HL-60/S4 treated with retinoic acid at 250 ng/mL for 4 days and 3 days (cell line): ENCODE measurements around the gene H2AZ2.

Experiments used
- in situ Hi-C: fragments of 300-500 bp; cut with MboI; formaldehyde crosslinking; loops from 2 replicates; pipeline ENCODE4 v1.7.0; 2022; ENCODE audit warnings: low sequenced_read_pairs

The H2AZ2 gene

GRCh38 chr7:44847920-44848634 lies at the start of gene H2AZ2:
Gene H2AZ2, minus strand, starts transcription at chr7:44848087. Its CDS starts 116 bp downstream, at chr7:44847971.
- in situ Hi-C loops: no loop called here

- in situ Hi-C loops: no loop called here
Observed at GRCh38 chr7:44897309-44897708, 49.4 kb upstream of the H2AZ2 start.

DNA sequence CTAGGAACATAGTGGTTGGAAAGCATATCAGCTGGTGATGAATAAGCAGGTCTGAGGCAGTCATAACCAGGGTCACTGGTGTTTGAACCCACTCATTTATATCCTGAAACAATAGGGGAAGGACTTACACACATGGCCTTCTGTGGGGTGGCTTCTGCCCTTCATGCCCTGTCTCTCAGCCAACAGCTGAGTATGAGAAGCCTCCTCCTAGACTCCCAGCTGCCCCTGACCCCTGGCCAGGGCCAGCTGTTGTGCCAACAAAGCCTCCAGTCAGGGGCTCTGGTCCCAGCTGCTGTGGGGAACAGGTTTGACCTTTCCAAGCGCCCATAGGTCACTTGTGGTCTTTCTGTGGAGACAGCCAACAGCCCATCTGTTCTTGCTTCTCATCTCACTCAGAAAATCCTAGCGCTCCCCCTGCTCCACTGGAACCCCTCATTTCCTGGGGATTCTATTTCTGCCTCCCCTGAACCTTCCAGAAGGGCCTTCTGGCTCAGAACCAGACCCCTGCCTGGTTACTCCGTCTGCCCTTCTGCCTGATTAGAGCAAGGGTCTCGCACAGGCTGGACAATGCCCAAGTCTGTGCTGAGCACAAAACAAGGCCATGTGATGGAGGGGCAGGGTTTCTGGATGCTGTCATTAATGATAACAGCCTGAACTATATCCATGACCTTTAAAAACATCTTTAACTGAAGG lies 47.1 kb upstream of the H2AZ2 start:
- in situ Hi-C loops: no loop called here

- in situ Hi-C loops: no loop called here
Observed at GRCh38 chr7:44893710-44894234, 45.9 kb upstream of the H2AZ2 start.

DNA sequence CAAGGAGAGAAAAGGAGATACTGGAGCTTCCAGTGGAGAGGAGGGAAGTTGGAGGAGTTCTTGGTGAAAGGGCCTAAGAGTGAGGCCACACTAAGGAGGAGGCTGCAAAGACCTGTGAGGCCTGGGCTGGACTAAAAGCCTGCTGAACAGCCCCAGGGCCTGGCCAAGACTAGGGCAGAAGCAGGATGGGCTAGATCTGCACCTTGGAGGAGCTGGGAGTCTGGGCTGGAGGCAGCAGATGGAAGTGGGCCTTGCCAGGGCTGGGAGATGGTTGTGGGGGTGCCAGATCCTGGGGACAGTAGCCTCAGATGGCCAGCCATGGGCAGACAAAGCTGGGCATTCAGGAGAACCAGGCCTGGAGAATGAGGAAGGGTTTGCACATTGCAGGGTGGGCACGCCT lies 43.9 kb upstream of the H2AZ2 start:
- in situ Hi-C loops: no loop called here

DNA sequence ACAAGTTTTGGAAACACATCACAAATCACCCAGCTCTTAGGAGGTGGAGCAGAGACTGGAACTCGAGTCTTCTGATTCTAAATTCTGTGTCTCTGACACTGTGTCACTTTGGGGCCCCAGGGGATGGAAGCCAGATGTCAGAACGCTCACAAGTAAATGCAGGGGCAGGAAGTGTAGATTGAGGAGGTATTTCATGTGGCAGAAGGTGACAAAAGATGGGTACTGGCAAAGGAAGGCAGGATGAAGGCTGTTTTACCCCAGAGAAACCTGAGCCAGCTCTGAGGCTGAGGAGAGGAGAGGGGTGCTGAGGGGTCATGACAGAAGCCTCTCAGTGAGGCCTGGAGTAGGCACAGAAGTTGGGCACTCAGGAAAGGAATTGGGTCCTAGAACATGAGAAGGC lies 43.5 kb upstream of the H2AZ2 start:
- in situ Hi-C loops: no loop called here

DNA sequence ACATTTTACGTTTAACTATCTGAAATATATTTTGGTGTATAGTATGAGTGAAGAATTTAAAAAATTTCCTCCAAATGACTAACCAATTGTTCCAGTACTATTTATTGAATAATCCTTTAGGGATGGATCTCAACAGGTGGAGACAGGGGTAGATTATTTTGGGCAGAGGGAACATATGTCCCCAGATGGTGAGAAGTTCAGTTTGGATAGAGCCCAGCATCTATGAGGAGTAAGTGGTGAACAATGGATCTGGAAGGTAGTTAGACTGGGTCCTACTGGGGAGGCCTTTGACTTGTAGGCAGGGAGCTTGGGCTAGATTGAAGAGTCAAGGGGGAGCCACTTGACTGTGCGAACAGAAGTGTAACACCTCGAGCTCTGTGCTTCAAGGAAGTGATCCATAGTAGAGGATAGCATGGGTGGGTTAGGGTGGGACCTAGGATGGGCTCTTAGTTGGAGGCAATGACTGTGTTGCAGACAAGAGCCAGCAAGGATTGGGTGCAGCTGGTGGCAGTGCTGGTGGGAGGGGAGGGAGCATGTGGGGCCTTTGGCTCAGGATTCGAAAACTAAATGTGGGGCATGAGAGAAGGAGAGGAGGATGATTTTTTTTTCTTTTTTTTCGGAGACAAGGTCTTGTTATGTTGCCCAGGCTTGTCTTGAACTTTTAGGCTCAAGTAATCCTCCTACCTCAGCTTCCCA lies 41.3 kb upstream of the H2AZ2 start:
- in situ Hi-C loops: no loop called here

DNA sequence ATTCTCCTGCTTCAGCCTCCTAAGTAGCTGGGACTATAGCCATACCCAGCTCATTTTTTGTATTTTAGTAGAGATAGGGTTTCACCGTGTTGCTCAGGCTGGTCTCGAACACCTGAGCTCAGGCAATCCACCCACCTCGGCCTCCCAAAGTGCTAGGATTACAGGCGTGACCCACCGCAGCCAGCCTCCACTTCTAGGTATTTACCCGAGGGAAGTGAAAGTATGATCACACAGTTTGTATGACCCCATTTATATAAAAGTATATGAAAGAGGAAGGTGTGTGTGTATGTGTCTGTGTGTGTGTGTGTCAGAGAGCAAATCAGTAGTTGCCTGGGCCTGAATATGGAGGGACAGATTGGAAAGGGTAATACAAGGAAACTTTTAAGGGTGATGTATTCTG lies 39.4 kb upstream of the H2AZ2 start:
- in situ Hi-C loops: no loop called here

DNA sequence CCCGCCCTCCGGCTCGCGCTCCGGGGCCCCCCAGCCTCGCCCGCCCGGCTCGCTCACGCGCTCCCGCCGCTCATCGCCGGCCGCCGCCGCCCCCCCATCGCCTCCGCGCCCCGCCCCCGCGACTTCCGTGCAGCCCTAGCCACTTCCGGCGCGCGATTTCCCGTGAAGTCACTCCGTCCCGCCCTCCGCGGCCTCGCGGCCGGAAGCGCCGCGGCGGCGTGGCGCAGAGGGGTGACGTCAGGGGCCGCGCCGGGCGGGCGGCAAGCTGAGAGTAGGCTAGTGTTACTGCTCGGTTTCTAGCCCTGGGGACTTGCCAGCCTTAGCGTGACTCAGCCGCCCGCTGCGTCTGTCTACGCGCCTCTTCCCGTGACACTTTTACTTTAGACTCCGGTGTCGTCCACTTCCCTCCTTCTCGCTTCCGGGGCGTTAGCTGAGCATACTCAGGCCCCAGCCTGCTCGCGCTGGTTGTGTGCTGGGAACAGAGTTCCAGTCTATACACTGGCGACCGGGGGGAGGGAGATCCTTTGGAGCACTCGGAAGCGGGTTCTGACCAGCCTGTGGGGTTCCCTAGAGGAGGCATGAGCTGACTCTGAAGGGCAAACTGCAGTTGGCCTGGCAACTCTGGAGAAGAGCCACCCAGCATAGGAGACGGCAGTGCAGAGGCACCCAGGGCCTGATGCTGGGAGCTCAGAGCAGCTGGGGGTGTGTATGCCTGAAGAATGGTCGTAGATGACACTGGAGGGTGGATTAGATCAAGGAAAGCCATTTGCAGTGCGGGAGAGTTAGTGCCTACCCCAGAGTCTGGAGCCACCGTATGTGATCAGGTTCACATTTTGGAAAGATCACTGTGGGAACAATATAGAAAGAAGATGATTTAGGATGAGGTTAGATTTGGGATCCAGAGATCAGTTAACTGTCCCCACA lies 37.8 kb upstream of the H2AZ2 start, which contains the start of gene PURB:
Gene PURB (minus strand): TSS at position 137 of the 924 bp plus-strand sequence. CDS start 182 bp downstream, outside the sequence.
- in situ Hi-C loops: no loop called here

DNA sequence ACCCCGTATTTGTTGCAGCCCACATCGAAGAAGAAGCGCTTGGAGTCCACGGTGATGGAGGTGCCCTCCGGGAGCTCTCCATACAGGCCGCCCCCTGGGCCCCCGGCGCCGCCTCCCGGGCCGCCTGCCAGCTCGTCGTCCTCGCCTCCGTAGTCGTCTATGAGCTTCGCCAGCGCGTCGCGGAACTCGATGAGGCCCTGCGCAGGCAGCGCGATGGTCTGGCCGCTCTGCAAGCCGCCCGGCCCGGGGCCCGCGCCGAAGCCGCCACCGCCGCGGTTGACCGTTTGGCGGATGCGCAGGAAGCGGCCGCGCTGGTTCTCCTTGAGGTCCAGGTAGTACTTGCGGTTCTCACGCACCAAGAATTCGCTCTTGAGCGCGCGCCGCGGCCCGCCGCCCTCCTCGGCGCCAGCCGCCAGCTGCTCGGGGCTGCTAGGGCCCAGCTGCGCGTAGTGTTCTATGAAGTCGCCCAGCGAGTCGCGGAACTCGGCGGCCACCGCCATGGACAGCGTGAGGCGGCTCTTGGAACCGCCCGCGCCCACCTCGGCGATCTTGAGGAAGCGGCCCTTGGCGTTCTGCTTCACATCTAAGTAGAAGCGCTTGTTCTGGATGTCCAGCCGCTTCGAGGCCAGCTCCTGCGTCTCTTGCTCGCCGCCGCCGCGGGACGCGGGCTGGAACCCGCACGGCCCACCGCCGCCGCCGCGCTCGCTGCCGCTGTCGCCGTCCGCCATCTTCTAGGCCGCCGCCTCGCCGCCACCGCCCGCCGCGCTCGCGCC lies 36.9 kb upstream of the H2AZ2 start:
- in situ Hi-C loops: no loop called here

- in situ Hi-C loops: no loop called here
Observed at GRCh38 chr7:44883961-44884620, 36.2 kb upstream of the H2AZ2 start.

- in situ Hi-C loops: no loop called here
Observed at GRCh38 chr7:44882899-44883298, 35.0 kb upstream of the H2AZ2 start.

- in situ Hi-C loops: no loop called here
Observed at GRCh38 chr7:44881610-44882009, 33.7 kb upstream of the H2AZ2 start.

DNA sequence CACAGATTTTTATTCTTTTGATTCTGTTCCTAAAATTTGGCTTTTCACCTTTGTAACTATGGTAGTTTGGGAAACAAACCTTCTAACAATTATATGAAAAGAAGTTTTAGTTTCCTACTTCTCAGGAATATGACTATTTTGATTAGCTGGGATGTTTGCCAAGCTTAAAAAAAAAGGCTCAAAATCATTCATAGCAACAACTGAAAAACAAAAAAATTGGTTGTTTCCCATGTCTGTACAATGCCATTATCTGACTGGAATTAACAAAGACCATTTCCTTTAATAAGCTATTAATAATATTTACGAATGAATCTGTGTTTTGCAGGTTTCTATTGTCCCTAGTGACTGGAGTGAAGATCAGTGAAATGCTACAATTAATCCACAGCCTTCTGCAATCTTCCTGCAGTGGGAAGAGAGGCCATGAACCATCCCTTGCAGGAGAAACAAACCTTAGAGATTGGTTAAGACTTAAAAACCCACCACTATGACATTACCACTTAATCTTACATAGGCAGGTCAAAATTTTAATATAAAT lies 33.2 kb upstream of the H2AZ2 start:
- in situ Hi-C loops: no loop called here

DNA sequence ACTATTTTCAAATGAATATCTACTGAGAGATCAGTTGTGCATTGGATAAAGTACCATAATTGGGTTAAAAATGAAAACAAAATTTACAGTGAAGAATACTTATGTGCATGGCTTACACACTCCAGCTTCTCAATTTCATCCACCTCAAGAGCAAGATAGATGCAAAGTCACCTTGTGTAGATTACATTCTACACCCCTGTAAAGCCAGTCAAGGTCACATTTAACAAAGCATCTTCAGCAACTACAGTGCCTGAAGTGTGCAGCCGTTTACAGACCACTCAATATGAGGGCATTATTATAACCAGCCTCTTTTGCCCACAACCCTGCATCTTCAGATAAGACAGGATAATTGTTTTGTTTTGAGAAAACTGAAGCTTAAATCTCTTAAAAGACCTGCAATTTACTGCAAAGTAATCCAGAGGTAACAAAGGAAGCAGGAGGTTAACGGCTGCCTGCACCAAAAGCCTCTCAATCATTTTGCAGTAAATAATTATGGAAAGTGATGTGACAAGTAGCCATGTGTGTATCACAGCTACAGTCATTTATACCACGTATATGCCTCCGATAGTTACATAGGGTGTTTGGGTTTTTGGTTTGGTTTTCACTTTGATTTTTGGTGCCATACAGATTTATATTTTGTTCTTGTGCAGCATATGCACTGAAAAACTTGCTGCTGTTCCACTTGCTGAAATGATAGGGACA lies 32.6 kb upstream of the H2AZ2 start:
- in situ Hi-C loops: no loop called here

DNA sequence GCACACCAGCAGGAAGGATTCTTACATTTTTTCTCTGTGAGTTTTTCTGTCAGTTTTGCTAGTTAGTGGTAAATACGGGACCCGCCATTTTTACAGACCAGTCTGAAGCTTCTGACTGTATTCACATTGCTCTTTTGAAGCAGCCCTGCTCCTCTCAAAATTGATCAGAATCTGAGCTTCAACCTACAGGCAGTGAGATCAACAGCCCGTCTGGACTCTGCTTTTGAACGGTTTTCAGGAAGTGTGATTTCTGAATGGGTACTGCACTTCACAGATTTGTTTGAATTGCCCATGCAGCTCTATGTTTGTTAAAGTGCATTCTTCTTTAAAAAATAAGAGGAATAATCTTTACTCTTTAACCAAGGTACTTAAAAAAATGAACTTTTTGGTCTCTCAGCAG lies 28.5 kb upstream of the H2AZ2 start:
- in situ Hi-C loops: no loop called here

DNA sequence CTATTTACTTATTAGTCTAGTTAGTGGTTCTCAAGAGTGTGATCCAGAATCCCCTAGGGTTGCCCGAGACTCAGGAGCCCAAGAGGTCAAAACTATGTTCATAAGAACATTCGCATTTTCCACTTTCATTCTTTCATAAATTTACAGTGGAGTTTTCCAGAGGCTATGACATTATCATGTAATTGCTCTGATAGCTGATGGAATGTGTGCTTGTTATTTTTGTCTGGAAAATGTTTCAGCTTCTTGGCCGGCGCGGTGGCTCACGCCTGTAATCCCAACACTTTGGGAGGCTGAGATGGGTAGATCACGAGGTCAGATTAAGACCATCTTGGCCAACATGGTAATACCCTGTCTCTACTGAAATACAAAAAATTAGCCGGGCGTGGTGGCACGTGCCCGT lies 27.4 kb upstream of the H2AZ2 start:
- in situ Hi-C loops: no loop called here

DNA sequence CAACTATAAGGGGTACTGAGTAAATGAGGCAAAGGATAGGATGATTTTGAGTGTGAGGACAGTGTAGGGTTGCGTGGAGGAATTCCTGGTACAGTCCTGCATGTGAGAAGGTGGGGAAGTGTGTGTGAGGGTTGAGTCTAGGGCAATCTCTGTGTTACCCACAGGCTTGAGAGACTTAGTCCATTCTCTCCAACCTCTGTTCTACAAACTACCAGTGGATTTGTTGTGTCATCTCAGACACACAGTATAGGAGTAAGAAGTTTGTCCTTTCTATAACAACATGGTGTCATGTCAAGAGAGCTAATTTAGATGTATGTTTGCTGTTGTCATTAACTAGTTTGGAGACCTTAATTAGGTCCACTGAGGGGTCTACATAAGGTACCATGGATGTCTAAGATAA lies 24.9 kb upstream of the H2AZ2 start:
- in situ Hi-C loops: no loop called here
